Uterus (tissue), 4 donors: ENCODE measurements around the gene SYT9. TPM values are rescaled to one million over a fixed set of nuclear protein-coding genes. Genes with fewer than 3 reads are reported as not detected.

ENCODE experiments used
- DNase-seq, 2 donors: peaks; one replicate each; pipeline ENCODE4 v3.0.0-alpha.2; 2019 to 2020
- H3K27ac ChIP-seq, 2 donors: fragments of 200-600 bp; sonication (generic); 1 replicate in 1 of 2; 2 replicates in 1 of 2; pipeline ENCODE4 v1.5.1; 2016 to 2018
- H3K27me3 ChIP-seq, 2 donors: fragments of 200-600 bp; sonication (generic); one replicate each; pipeline ENCODE4 v1.5.1; 2018 to 2019; ENCODE audit warnings: control low read depth in 1 of 2
- H3K36me3 ChIP-seq, 2 donors: fragments of 200-600 bp; sonication (generic); one replicate each; pipeline ENCODE4 v1.5.1; 2019; ENCODE audit warnings: control low read depth in 1 of 2
- H3K4me1 ChIP-seq, 2 donors: fragments of 200-600 bp; sonication (generic); one replicate each; pipeline ENCODE4 v1.5.1; 2018 to 2019; ENCODE audit warnings: control low read depth in 1 of 2
- H3K4me3 ChIP-seq, 2 donors: fragments of 200-600 bp; sonication (generic); 1 replicate in 1 of 2; 2 replicates in 1 of 2; pipeline ENCODE4 v1.5.1; 2018 to 2019; ENCODE audit warnings: mild to moderate bottlenecking in 1 of 2
- H3K9me3 ChIP-seq, 2 donors: fragments of 200-600 bp; sonication (generic); one replicate each; pipeline ENCODE4 v1.5.1; 2019; ENCODE audit warnings: control low read depth in 1 of 2
- CTCF ChIP-seq, 4 experiments: fragments of 200-600 bp in 2 of 4; fragments of 450-650 bp in 2 of 4; sonication (generic) in 2 of 4; IDR thresholded peaks; one replicate each; pipeline ENCODE4 v1.5.1; 2016 to 2019; ENCODE audit warnings: antibody characterized with exemption in 4 of 4, mild to moderate bottlenecking in 2 of 4, moderate library complexity in 1 of 4
- POLR2A ChIP-seq, 2 donors: fragments of 450-650 bp; IDR thresholded peaks; one replicate each; pipeline ENCODE4 v1.6.1; 2016; ENCODE audit warnings: antibody characterized with exemption in 2 of 2, mild to moderate bottlenecking in 1 of 2, moderate library complexity in 1 of 2
- intact Hi-C: fragments of 100-400 bp; cut with DNase I; formaldehyde crosslinking; loops from one replicate; pipeline ENCODE4 v1.15.1; 2023; ENCODE audit warnings: low total_unique reads
- total RNA-seq, 4 donors: library from RNA; depleted of rRNA in 3 of 4; stranded (reverse); fragments of >200 nt in 3 of 4; gene quantifications; one replicate each; pipeline versions ENCODE4 v1.1.0 to v1.2.4, GENCODE V29; 2014 to 2023
- donor health status: DM: yes; HTN: yes; CAD: no.

The SYT9 gene
- total RNA-seq, 4 donors from 2014 or later: 0.29 to 5.8 (median 3.0) TPM; not detected in 1

GRCh38 chr11:7291100-7291829, 39.6 kb downstream of the SYT9 start:
- intact Hi-C loops: no loop called here
- H3K4me3 ChIP-seq: no peak overlapping the region
- no peak for TF ChIP-seq CTCF (IDR thresholded peaks at IDR 0.05)
- no peak for TF ChIP-seq POLR2A (IDR thresholded peaks at IDR 0.05)

GRCh38 chr11:7292922-7293321, 41.2 kb downstream of the SYT9 start:
- Histone ChIP-seq H3K27ac (no peak overlapping the region), H3K9me3 (no peaks in the 10 kb centered on the region), H3K4me1 (no peaks in the 10 kb centered on the region), H3K36me3 (no peaks in the 10 kb centered on the region), H3K4me3 (no peak overlapping the region), H3K27me3 (no peaks in the 10 kb centered on the region)
- intact Hi-C loops: no loop called here
- no peak for DNase-seq
- TF ChIP-seq CTCF (IDR thresholded peaks at IDR 0.05) (no peak), POLR2A (IDR thresholded peaks at IDR 0.05) (no peak)

More at GRCh38 chr11:7291100-7291829, 39.6 kb downstream of the SYT9 start:
- no peaks in the 10 kb centered on the region for H3K36me3 ChIP-seq
- no peak for DNase-seq
- no peaks in the 10 kb centered on the region for H3K27me3 ChIP-seq
- H3K27ac ChIP-seq: no peak overlapping the region
- no peaks in the 10 kb centered on the region for H3K9me3 ChIP-seq
- no peaks in the 10 kb centered on the region for H3K4me1 ChIP-seq

GRCh38 chr11:7299393-7299792, 47.7 kb downstream of the SYT9 start:
- H3K27ac ChIP-seq: no peak overlapping the region
- H3K4me3 ChIP-seq: no peak overlapping the region
- H3K4me1 ChIP-seq: no peaks in the 10 kb centered on the region
- no peak for DNase-seq
- intact Hi-C loops: no loop called here
- H3K27me3 ChIP-seq: no peaks in the 10 kb centered on the region
- no peaks in the 10 kb centered on the region for H3K36me3 ChIP-seq
- TF ChIP-seq CTCF (IDR thresholded peaks at IDR 0.05) (no peak), POLR2A (IDR thresholded peaks at IDR 0.05) (no peak)
- no peaks in the 10 kb centered on the region for H3K9me3 ChIP-seq

GRCh38 chr11:7300281-7300680, 48.6 kb downstream of the SYT9 start:
- H3K27ac ChIP-seq: no peak overlapping the region
- H3K36me3 ChIP-seq: no peaks in the 10 kb centered on the region
- H3K4me3 ChIP-seq: no peak overlapping the region
- no peaks in the 10 kb centered on the region for H3K27me3 ChIP-seq
- H3K4me1 ChIP-seq: no peaks in the 10 kb centered on the region
- DNase-seq: no peak
- TF ChIP-seq POLR2A (IDR thresholded peaks at IDR 0.05) (no peak), CTCF (IDR thresholded peaks at IDR 0.05) (no peak)
- intact Hi-C loops: no loop called here
- H3K9me3 ChIP-seq: no peaks in the 10 kb centered on the region

GRCh38 chr11:7303146-7303545, 51.4 kb downstream of the SYT9 start:
- H3K27ac ChIP-seq: no peak overlapping the region
- no peak for DNase-seq
- no peaks in the 10 kb centered on the region for H3K9me3 ChIP-seq
- H3K27me3 ChIP-seq: no peaks in the 10 kb centered on the region
- no peak overlapping the region for H3K4me3 ChIP-seq
- intact Hi-C loops: no loop called here
- TF ChIP-seq CTCF (IDR thresholded peaks at IDR 0.05): no peak
- no peak for TF ChIP-seq POLR2A (IDR thresholded peaks at IDR 0.05)
- no peaks in the 10 kb centered on the region for H3K4me1 ChIP-seq
- no peaks in the 10 kb centered on the region for H3K36me3 ChIP-seq
